MCF 10A (cell line): ENCODE measurements around the gene RND3. TPM values are rescaled to one million over a fixed set of nuclear protein-coding genes. Genes with fewer than 3 reads are reported as not detected.

Experiments
- BruUV-seq: library from RNA; stranded (reverse); fragments of 400-500 nt; replicated peaks from 2 replicates; lab custom pipeline; 2021; lab: Mats Ljungman, UMichigan
- CTCF ChIA-PET: fragments of 300-600 bp; sonication (Branson Sonifier 250); formaldehyde crosslinking; extraction: SDS; loops from one replicate; lab custom pipeline; 2021; ENCODE audit warnings: antibody characterized with exemption, inconsistent platforms; lab: Yijun Ruan, JAX
- POLR2A ChIA-PET: fragments of 300-600, 350-650 bp; sonication (Branson Sonifier 250); formaldehyde crosslinking; extraction: SDS; loops from one replicate; lab custom pipeline; 2020; ENCODE audit warnings: antibody characterized with exemption, inconsistent platforms; lab: Yijun Ruan, JAX
- DNase-seq: peaks from one replicate; pipeline ENCODE4 v3.0.0-alpha.2; 2018; ENCODE audit not compliant: unreplicated experiment
- H3K27ac Mint-ChIP-seq: one replicate; pipeline ENCODE4 v1.8.0; 2022; ENCODE audit warnings: mild to moderate bottlenecking, low read depth, mixed read lengths; ENCODE audit not compliant: unreplicated experiment
- H3K27me3 Mint-ChIP-seq: one replicate; pipeline ENCODE4 v1.8.0; 2022; ENCODE audit warnings: mixed read lengths; ENCODE audit not compliant: insufficient read depth, unreplicated experiment
- H3K36me3 Mint-ChIP-seq: one replicate; pipeline ENCODE4 v1.8.0; 2022; ENCODE audit warnings: mild to moderate bottlenecking, moderate library complexity, mixed read lengths; ENCODE audit not compliant: insufficient read depth, unreplicated experiment
- H3K4me1 Mint-ChIP-seq: one replicate; pipeline ENCODE4 v1.8.0; 2022; ENCODE audit warnings: mixed read lengths; ENCODE audit not compliant: insufficient read depth, unreplicated experiment
- H3K4me3 Mint-ChIP-seq: one replicate; pipeline ENCODE4 v1.8.0; 2022; ENCODE audit warnings: mild to moderate bottlenecking, moderate library complexity, mixed read lengths; ENCODE audit not compliant: unreplicated experiment
- H3K9me3 Mint-ChIP-seq: one replicate; pipeline ENCODE4 v1.8.0; 2022; ENCODE audit warnings: mixed read lengths; ENCODE audit not compliant: unreplicated experiment
- CTCF ChIP-seq: fragments of 200-600 bp; IDR thresholded peaks from one replicate; pipeline ENCODE4 v1.8.0; 2022; ENCODE audit warnings: antibody characterized with exemption, mild to moderate bottlenecking; ENCODE audit not compliant: unreplicated experiment
- intact Hi-C: fragments of 100-400 bp; cut with micrococcal nuclease; formaldehyde crosslinking; loops from 2 replicates; pipeline ENCODE4 v1.14.1; 2022
- total RNA-seq: library from RNA; stranded (reverse); gene quantifications from 2 replicates; pipeline ENCODE4 v1.2.3, GENCODE V29; 2022

RND3 gene
- total RNA-seq, 1 experiment from 2014 or later = 158 TPM

GRCh38 chr2:150421126-150421651 is 66.3 kb downstream of the RND3 start:
- BruUV-seq = no TSS peak
- H3K9me3 Mint-ChIP-seq = no peaks in the 10 kb centered on the region
- TF ChIP-seq CTCF = no peak
- POLR2A ChIA-PET = interaction anchor here (0.9 kb wide), 1 partner anchor 58 kb away, joined by 3 read pairs; no protein-coding TSS in a partner anchor
- H3K27me3 Mint-ChIP-seq = no peaks in the 10 kb centered on the region
- intact Hi-C loops = no loop called here
- H3K4me3 Mint-ChIP-seq = no peak overlapping the region
- DNase-seq = no peak
- CTCF ChIA-PET = interaction anchor here (0.9 kb wide), 1 partner anchor 11 kb away, joined by 4 read pairs; no protein-coding TSS in a partner anchor
- H3K36me3 Mint-ChIP-seq = no peaks in the 10 kb centered on the region
- no peaks in the 10 kb centered on the region for H3K4me1 Mint-ChIP-seq
- H3K27ac Mint-ChIP-seq = no peak overlapping the region

- H3K9me3 Mint-ChIP-seq = no peaks in the 10 kb centered on the region
- CTCF ChIA-PET = no interaction called here
- no peaks in the 10 kb centered on the region for H3K4me1 Mint-ChIP-seq
- no peak for TF ChIP-seq CTCF
- no peak overlapping the region for H3K27ac Mint-ChIP-seq
- no peak overlapping the region for H3K4me3 Mint-ChIP-seq
- no peaks in the 10 kb centered on the region for H3K27me3 Mint-ChIP-seq
- no peaks in the 10 kb centered on the region for H3K36me3 Mint-ChIP-seq
- BruUV-seq = no TSS peak
- intact Hi-C loops = no loop called here
- no peak for DNase-seq
- POLR2A ChIA-PET = no interaction called here
These were observed 68.6 kb downstream of the RND3 start for GRCh38 chr2:150418916-150419315.
